ENCODE results near the gene SSNA1.

The SSNA1 gene

DNA sequence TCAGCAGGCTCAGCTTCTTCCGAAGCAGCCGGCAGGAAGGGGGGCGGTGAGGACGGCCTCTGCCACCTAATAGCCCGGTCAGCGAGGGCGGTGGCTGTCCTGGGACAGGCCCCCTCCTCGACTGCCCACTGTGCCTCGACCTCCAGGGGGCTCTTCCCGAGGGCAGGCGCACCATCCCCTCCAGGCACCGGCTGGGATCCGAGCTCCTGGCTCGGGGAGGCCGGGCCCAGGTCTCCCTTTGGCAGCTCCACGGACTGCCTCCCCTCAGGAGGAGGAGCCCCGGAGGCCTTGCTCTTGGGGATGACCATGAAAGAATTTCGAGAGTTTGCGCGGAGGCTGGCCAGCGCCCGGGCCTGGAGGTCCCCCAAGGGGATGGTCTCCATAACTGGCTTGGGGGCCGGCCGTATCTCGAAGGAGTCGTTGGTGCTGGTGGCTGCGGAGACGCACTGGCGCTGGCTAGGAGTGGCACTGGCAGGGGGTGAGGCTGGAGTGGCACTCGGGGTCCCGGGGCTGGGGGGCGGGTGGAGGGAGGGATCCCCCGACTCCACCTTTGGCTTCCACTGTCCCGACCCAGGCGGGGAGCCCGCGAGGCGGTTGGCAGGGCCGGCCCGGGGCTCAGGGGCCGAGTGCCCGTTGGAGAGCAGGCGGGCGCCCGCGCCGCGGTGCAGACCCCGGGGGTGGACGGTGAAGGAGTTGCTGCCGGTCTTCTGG lies 11.1 kb downstream of the SSNA1 start:
- no peak for DNase-seq (ENCODE audit: low read depth in 2 of 2, low spot score in 1 of 2)

- peak; percentile 95 to 98 for DNase-seq (ENCODE audit: low read depth in 2 of 2, low spot score in 1 of 2)
Measured at GRCh38 chr9:137200311-137201204, 12.1 kb downstream of the SSNA1 start, which contains the start of gene TPRN. TPRN (minus strand) TSS chr9:137200741; CDS start chr9:137200711, 30 bp downstream.

- DNase-seq (ENCODE audit: low read depth in 2 of 2, low spot score in 1 of 2), result no peak
Measured at GRCh38 chr9:137201205-137201868, 12.9 kb downstream of the SSNA1 start.

GRCh38 chr9:137202966-137203365 lies 14.5 kb downstream of the SSNA1 start:
- no peak for DNase-seq (ENCODE audit: low read depth in 2 of 2, low spot score in 1 of 2)

DNA sequence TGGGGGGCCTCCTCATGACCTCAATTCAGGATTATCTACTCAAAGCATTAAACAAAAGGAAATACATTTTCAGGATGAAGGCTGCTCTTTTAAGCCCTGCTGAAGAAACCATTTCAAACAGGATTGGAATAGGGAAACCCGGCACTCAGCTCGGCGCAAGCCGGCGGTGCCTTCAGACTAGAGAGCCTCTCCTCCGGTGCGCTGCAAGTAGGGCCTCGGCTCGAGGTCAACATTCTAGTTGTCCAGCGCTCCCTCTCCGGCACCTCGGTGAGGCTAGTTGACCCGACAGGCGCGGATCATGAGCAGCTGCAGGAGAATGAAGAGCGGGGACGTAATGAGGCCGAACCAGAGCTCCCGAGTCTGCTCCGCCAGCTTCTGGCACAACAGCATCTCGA lies 16.3 kb downstream of the SSNA1 start:
- no peak for DNase-seq (ENCODE audit: low read depth in 2 of 2, low spot score in 1 of 2)

DNA sequence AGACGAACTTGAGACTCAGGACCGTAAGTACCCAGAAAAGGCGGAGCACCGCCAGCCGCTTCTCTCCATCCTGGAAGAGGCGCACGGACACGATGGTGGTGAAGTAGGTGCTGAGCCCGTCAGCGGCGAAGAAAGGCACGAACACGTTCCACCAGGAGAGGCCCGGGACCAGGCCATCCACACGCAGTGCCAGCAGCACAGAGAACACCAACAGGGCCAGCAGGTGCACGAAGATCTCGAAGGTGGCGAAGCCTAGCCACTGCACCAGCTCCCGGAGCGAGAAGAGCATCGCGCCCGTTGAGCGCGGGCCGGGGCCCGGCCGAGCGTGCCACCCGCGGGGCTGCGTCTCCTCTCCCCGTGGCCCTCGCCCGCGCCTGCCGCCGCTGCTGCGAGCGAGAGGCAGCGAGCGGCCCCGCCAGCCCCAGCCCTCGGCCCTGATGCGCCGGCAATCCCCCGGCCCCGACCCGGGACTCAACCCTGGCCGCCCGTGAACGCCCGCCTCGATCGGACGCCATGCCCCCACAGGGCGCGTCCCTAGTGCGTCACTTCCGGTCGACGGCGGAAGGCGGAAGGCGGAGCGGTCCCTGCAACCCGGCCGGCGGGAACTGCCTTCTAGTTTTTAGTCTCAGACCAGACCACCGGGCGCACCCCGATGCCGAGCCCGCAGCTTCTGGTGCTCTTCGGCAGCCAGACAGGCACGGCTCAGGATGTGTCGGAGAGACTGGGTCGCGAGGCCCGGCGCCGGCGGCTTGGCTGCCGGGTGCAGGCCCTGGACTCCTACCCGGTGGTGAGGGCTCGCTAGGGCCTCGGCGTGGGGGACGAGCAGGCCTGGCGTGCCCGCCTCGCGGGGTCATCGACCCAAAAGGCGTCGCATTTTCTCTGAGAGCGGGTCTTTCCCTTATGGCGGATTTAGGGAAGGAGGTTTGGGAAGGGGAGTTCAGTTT lies 16.9 kb downstream of the SSNA1 start, which contains the start of the genes NDOR1 and TMEM203:
NDOR1 (plus strand) TSS at position 575 of the 944 bp plus-strand sequence; CDS start at position 653, 78 bp downstream.
TMEM203 (minus strand) TSS at position 523 of the 944 bp plus-strand sequence; CDS start at position 289, 234 bp downstream.
- DNase-seq (ENCODE audit: low read depth in 2 of 2, low spot score in 1 of 2), result peak; percentile 85 to 89

DNA sequence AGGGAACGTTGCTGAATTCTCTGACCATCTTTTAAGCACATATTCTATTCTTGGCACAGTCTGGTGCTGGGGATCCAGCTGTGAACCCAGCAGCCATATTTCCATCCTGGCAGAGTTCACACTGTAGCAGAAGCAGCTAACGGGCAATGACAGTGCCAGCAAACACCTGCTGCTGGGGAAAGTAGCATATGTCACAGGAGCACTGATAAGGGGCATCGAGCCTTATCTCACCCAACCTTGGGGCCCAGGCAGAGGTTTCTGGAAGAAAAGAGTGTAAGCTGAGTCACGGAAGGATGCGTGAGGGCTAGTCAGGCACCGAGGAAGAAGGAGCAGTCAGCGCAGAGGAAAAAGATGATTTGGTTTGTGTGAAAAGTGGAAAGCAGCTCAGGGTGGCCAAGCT lies 18.1 kb downstream of the SSNA1 start:
- no peak for DNase-seq (ENCODE audit: low read depth in 2 of 2, low spot score in 1 of 2)

DNA sequence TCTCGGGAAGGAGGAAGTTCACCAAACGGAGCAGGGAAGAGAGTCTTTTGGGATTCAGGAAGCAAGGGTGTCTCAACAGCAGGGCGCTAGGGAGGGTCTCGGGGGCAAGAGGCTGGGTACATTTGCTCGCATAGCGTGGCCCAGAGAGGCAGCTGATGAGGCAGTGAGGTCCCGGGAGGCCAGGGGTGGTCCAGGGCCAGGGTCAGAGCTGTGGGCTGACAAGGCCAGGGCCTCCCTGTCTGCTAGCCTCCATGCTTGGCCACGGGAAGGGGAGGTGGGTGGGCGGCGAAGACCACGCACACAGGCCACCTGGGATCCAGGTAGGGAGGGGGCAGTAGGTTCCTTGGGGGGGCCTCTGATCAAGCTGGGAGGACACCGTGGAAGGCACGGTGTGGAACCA lies 23.1 kb downstream of the SSNA1 start:
- no peak for DNase-seq (ENCODE audit: low read depth in 2 of 2, low spot score in 1 of 2)

DNA sequence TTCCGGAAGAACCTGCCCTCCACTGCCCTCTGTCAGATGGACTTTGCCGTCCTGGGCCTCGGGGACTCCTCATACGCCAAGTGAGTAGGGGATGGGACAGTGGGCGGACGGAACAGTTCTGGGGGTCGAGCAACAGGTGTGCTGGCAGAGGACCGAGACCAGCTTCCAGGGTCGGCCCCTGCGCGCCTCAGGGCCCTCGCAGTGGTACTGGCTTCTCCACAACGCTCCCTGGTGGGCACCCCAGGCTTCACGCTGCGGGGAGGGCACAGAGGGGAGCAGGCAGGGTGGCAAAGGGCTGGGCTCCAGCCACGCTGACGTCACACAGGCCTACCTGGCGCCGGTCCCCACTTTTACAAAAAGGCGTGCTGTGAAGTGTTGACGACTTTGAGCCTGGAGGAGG lies 24.0 kb downstream of the SSNA1 start:
- no peak for DNase-seq (ENCODE audit: low read depth in 2 of 2, low spot score in 1 of 2)

DNA sequence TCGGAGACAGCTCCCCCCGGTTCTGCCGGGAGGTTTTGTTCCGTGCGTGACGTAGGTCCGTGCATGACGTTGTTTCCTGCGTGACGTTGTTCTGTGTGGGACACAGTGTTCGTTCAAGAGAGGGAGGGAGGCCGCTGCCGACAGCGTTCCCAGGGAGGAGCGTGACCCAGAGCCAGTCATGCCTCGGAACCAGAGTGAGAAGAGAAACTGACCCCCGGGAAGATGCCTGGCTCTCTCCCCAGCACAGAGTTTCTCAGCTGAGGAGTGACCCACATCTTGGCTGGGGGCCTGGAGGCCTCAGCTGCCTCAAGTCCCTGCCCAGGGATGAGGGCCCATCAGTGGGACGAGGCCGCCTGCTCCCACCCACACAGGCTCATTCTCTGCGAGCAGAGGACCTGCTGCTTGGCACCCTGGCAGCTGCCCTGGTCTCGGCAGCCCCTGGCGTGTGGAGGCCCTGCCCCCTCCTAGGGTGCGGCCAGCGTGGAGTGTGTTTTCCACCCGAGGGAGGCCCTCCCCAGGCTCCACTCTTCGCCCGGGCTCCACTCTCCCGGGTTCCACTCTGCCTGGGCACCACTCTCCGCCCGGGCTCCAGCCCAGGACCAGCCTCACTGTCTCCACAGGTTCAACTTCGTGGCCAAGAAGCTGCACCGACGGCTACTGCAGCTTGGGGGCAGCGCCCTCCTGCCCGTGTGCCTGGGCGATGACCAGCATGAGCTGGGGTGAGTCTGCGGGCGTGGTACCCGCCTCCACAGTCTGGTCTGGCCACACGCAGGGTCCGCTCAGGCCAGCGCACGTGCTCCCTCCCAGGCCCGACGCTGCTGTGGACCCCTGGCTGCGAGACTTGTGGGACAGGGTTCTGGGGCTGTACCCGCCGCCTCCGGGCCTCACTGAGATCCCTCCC lies 24.9 kb downstream of the SSNA1 start:
- no peak for DNase-seq (ENCODE audit: low read depth in 2 of 2, low spot score in 1 of 2)

GRCh38 chr9:137214620-137215019 lies 26.1 kb downstream of the SSNA1 start:
- no peak for DNase-seq (ENCODE audit: low read depth in 2 of 2, low spot score in 1 of 2)

DNA sequence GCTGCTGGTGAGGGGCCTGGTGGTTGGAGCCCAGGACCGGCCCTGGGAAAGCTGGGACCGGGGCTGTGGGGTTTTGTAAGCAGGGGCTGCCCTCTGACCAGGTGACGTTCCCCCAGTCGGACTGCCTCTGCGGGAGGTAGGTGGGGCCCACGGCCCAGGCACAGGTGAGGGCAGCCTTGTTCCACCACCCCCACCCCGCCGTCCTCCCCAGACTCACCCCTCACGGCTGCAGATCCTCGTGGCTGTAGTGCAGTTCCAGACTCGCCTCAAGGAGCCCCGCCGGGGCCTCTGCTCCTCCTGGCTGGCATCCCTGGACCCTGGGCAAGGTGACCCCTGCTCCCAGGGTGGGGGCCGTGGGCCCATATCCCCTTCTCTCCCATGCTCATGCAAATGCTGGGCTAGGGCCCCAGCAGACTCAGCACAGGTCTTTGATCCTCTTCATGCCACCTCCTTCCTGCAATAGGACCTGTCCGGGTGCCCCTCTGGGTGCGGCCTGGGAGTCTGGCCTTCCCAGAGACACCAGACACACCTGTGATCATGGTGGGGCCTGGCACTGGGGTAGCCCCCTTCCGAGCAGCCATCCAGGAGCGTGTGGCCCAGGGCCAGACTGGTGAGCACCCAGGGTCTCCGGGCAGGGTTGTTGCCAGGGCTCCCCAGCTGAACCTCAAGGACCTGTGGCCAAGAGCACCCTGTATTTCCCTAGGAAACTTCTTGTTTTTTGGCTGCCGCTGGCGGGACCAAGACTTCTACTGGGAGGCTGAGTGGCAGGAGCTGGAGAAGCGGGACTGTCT lies 26.9 kb downstream of the SSNA1 start:
- no peak for DNase-seq (ENCODE audit: low read depth in 2 of 2, low spot score in 1 of 2)

DNA sequence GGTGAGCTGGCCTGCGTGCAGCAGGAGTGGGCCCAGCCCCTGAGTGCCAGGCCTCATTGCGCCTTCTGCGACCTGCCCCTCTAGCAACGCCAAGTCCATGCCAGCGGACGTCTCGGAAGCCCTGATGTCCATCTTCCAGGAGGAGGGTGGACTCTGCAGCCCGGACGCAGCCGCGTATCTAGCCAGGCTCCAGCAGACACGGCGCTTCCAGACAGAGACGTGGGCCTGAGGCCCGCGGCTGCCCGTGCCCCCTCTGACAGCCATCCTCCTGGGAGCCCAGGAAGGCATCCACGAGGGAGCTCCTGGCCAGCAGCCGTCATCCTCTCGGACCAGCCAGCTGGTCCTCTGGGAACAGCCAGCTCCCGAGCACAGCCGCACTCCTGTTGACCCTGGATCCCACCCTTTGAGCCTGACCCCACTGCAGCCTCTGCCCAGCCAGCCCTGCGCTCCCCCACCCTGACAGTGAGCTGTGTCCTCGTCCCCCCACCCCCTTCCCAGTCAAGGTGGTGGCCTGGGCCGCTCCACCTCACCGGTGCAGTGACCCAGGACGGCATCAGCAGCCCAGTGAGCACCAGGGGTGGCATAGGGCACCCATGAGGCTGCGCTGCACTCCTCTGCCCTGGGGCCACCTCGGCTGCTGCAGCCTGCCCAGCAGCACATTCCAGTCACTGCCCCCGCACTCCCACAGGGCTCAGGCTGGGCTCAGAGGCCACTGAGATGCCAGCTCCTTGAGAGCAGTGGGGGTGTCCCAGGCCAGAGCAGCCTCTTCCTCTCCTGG lies 27.9 kb downstream of the SSNA1 start:
- no peak for DNase-seq (ENCODE audit: low read depth in 2 of 2, low spot score in 1 of 2)

DNA sequence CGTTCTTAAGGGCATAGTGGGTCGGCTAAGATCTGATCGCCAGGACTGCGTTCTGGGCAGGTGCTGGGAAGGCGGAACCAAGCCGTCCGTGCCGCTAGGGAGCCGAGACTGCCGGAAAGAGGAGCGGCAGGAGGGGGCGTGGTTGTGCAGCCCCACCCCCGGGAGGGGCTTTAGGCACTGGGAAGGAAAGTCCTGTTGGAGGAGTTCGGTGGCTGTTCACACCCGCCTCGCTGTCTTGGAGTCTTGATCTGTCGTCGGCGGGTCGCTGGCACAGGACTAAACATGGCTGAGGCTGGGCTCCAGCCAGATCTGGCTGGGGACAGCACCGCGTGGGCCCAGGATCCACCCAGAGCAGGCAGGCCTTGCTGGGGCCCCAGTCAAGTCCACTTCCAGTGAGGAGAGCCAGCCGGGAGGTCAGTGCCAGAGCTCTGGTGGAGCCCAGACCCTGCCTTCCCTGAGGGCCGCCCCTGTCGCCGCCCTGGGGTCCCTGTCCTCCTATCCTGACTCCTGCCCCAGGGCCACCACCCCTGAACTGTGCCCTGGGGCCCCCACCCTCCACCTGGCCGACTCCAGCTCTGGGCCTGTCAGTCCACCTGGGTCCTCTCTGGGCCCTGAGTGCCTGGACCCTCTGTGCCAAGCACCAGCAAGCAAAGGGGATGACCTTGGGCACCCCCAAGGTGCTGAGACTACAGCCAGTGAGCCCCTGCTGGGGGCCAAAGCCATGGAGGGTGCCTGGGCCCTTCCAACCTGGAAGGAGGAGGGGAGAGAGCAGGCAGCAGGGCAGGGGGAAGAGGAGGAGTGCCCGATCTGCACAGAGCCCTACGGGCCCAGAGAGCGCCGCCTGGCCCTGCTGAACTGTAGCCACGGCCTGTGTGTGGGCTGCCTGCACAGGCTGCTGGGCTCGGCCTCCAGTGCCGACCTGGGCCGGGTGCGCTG lies 29.1 kb downstream of the SSNA1 start:
- no peak for DNase-seq (ENCODE audit: low read depth in 2 of 2, low spot score in 1 of 2)

DNA sequence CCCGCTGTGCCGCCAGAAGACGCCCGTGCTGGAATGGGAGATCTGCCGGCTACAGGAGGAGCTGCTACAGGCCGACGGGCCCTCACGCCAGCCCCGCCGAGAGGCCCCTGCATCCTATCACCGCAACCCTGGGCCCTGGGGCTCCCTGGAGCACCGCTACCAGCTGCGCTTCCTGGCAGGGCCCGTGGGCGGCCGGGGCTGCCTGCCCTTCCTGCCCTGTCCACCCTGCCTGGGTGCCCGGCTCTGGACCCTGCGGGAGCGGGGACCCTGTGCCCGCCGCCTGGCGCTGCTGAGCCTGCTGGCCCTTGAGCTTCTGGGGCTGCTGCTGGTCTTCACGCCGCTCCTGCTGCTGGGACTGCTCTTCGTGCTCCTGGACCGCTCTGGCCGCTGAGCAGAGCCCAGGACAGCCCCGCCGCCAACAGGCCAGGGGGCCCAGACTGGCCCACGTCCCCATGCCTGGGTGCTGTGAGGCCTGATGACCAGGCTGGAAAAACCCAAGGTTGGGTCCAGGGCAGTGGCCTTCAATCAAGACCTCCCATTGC lies 29.8 kb downstream of the SSNA1 start:
- DNase-seq (ENCODE audit: low read depth in 2 of 2, low spot score in 1 of 2), result no peak

- DNase-seq (ENCODE audit: low read depth in 2 of 2, low spot score in 1 of 2), result no peak
Measured at GRCh38 chr9:137218754-137219271, 30.3 kb downstream of the SSNA1 start.

Measured in stimulated activated CD8-positive, alpha-beta memory T cell treated with anti-CD3 and anti-CD28 coated beads, Interleukin-4, amount 100 ng/mL, for 4 hours (primary cell).